HS-27A (cell line): ENCODE results near the gene SH3BGRL2.
"Not testable (repeated sequence)": the region's sequence is repeated elsewhere in the genome, so short reads cannot be mapped to it uniquely, and the experiment has no call there.

Experiments used
- DNase-seq: peaks from one replicate; pipeline ENCODE4 v3.0.0-alpha.2; 2012; ENCODE audit warnings: low read depth, missing footprints

The SH3BGRL2 gene

DNA sequence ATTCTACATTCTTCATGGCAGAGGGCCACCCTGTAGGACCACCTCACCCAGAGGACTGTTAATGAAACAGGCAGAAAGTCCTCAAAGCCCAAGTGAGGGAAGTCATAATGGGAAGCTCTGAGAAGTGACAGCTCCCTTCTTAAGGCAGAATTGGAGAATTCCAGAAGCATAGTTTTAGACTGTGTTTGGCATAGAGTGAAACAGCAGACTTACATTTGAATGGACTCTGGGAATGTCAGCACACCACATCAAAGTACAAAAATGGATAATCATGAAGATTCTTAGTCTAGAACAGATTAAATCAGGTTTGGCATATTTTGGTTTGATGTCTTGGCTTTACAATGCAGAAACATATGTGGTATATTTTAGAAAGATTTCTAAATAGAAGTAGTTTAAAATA is 17.9 kb downstream of the SH3BGRL2 start:
- no peak for DNase-seq

DNA sequence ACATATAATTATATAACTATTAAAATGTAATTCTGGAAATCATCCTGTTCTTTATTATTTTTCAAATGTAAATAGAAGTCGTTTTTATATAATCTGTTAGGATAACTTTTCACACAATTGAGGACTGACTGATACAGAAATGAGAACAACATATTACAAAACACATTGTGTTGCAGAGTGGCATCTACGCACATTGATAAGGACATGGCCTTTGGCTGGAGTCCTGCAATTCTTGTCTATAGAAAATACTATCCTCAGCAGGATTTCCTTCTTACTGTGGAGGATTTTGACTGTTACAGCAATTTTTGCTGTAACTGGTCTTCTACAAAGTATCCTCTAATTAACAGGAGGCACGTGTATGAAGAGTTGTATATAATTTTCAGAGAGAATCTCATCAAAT is 19.8 kb downstream of the SH3BGRL2 start:
- no peak for DNase-seq

DNA sequence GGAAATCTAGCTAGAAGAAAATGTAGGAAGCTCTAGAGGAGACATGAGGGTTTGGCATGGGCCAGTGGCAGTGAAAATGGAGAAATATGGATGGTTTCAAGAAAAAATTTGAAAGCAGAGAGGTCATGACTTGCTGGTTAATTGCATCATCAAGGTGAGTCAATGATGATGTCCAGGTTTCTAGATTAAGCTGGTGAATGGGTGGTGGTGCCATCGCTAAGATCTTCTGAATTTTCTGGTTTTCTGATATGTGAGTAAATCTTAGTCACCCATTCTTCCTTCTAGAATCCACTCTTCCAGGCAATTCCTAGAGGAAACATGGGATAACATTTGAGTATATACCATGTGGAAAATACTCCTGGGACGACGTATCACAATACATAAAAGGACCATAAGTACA is 25.0 kb downstream of the SH3BGRL2 start:
- DNase-seq = no peak

DNA sequence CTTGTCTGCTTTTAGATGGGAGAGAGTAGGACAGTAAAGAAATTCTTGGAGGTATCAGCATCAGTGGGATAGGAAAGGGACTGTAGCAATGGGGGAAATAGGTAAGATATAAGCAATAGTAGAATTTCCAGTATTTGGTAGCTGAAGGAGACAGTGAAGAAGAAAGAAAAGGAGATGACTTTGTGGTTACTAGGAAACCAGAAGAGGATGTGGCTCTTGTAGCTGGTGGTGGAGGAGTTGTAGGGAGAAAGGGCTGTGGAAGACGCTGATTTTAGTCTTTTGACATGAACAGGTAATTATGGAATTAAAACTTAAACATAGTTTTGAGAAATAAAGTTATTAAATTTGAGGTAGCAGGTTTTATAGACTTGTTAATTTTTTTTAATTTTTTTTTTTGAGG is 26.1 kb downstream of the SH3BGRL2 start:
- no peak for DNase-seq

DNA sequence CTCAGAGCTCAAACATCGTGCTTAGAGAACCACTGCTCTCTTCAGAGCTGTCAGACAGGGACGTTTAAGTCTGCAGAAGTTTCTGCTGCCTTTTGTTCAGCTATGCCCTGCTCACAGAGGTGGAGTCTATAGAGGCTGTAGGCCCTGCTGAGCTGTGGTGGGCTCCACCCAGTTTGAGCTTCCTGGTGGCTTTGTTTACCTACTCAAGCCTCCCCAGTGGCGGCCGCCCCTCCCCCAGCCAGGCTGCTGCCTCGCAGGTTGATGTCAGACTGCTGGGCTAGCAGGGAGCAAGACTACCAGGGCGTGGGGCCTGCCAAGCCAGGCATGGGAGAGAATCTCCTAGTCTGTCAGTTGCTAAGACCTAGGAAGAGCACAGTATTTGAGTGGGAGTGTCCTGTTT is 32.5 kb downstream of the SH3BGRL2 start:
- DNase-seq = not testable (repeated sequence)

DNA sequence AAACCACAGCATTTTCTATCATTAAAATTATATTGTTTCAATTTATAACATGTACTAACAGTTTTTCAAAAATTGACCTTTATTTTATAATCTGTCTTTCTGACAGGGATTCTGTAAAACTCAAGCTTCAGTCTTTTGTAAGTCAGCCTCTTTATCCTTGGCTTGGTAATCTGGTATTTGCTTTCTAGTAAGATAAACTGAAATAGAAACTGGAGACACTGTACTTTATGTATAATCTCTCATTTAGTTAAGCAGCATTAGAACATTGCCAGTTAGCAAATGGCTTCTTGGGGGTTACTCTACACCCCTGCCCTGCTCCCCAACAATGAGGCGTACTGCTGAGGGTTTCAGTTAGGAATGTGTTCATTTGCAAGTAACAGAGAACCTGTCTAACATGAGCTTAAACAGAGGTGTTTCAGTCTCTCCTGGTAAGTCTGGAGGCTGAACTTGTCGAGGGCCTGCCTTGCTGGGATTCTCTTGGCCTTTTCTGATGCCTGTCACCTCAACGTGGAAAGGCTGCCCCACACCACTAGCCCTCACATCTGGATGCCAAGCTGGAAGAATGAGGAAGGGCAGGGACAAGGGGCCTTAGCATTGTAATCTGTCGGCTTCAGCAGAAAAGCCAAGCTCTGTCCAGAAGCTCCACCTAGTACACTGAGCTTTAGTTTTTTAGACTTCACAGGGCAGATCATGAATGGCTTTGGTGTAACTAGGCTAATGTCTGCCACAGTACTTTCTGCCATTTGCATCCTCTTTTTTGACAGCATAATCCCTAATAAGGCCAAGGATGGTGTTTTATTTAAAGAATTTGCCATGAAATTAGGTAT is 34.8 kb downstream of the SH3BGRL2 start:
- no peak for DNase-seq

DNA sequence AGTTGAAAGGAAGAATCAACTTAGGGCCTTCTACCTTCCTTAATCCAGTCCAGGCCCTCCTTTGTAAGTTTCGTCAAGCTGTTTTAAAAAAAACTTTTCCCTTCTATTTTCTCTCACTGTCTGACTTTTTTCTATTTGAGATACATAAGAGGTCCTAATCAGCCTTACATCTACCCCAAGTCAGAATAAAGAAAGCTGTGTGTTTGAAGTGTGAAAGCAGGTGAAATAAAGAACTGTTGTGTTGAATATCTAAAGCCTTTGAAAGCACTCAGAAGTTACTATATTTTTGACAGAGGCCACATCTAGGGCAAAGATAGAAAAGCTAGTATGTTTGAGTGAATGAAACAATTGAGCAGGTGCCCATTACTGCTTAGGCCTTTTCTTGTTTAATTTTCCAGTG is 35.5 kb downstream of the SH3BGRL2 start:
- DNase-seq = no peak

DNA sequence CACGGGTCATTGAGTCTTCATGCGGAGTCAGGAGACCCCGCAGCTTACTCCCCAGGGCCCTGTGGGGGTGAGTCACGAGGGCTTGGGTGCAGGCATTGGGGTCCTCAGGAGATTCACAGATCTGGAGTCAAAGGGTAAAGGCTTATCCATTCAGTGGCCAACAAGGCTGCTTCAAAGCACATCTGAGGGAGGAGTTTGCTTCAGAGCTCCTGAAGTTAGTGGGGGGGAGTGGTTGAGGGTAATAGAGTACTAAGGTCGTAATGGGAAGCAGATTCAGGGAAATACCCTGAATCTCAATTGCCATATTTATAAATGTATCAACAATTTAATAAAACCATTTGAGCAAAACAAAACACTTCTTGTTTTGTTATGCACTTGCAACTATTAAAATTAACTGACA is 37.3 kb downstream of the SH3BGRL2 start:
- DNase-seq = no peak

DNA sequence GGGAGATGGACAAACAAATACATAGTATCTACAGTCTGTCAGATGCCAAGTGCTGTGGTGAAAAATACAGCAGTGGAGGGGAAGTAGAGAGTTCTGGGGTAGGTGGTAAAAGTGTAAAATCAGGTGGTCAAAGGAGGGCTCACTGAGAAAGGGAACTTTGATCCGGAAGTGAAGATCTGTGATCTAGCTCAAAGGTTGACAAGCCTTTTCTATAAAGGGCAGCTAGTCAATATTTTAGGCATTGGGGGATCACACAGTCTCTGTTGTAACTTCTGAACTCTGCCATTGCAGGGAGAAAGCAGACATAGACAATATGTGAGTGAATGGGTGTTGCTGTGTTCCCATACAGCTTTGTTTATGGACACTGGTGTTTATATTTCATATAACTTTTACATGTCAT is 38.6 kb downstream of the SH3BGRL2 start:
- DNase-seq = no peak

DNA sequence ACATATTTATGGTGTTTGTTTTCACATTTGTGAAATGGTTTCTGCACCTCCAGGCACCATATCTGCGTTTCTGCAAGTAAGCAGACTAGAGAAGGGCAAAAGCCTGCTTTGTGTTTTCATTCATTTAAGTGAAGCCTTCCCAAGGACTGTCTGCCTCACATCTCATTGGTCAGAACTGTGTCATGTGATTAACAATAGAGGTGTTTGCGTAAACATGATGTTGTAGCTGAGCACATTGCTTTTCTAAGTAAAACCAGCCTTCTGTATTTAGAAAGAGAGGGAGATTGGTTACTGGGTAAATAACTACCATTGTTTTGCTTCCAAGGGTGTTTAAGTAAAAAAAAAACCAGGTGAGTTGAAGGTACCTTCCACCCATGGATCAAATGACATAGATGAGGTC is 39.7 kb downstream of the SH3BGRL2 start:
- no peak for DNase-seq

DNA sequence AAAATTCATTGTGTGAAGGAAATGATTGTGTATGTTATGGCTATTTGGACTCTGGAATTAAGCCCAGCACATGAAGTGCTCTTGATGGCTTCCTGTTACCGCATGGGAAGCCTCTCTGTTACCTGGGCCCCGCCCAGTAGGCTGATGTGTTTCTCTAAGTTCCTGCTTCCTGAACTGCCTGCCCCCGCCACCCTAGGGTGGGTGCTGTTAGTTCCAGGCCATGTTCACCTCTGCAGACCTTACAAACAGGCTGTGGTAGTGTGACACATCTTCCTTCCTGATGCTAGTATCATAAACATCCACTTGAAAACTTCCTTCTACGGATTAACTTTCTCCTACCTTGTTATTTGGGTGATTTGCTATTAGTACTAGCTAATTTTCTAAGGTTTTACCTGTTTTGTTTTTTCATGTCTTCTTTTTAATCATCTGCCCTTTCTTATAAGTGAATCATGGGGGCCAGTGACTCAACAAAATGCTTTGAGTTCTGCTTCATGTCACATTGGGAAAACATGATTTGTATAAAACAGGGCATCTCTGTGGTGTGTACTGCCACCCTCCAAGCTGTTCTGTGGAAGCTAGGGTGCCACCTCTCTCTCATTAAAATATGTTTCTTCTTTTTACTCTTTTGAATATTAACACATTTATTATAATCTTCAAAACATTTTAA is 40.6 kb downstream of the SH3BGRL2 start:
- no peak for DNase-seq

DNA sequence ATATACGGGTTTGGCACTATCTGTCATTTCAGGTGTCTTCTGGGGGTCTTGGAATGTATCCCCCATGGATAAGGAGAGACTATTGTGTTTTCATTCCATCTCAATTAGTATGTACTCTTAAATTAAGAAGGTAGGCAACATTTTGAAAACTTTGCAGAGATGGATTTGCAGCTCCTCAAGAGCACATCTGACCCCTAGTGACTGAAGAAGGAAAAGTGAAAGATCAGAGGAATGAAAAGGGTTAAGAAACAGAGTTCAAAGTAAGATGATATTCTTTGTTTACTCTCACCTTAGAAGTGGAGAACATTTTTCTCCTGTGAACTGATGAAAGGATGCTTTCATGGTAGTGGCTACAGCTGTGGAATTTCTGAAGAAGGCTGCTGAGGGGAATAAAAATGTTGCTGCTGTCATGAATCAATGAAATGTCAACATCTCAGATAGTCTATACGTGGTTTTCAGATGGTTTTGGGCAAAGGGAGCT is 41.5 kb downstream of the SH3BGRL2 start:
- DNase-seq = no peak

DNA sequence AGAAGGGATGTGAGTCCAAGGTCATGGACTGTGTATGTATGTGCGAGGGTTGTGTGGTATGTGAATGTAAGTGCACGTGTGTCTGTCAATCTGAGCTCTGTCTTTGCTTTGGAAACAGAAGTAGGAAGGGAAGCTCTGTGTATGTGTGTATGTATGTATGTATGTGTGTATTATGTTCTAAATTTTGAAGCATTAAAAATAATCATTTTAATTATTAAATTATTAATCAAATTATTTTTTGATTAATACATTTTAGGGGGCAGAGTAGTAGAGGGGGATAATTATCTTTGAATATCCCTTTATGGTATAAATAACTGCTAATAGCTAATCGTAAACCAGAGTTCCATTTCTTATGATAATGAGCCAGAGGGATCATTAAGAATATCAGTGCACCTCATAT is 42.8 kb downstream of the SH3BGRL2 start:
- DNase-seq = no peak

DNA sequence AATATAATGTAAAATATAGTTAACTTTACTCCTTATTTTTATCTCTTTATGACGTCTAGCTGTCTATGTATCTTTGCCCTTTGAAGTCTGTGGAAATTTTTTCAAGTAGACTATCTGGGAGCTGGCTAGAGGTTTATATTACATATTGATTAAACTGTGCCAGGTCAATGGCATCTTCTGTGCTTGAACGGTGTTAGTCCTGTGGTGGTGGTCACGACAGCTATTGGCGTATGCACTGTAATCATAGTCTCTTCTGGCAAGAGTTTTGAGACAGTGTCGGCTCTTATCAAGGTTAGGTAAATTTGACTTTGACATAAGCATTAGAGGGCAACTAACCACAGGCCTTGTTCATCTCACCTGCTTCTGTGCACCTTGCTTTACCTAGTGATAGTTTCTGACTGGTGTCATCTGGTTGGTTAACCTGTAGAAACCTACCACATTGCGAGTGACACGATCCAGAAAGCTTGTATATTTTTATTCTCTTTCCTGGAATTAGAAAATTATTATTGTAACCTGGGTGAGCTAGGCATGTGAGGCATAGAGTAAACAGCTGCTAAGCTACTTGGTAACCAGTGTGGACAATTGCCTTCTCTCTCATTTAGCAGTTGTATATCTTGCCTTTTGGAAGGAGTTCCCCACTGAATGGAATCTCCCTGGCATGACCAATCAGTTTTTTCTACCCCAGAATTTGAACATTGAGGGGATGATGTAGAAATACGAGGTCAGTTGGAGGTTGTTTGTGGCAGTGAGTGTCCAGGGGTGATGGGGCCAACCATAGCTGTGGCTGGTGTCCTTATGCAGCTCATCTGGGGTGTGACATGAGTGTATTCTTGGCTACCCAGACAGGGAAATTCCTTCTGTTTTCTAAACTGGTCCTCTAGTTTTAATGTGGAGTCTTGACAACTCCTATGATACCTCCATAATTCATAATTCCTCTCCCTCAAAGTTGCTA is 45.9 kb downstream of the SH3BGRL2 start:
- no peak for DNase-seq

DNA sequence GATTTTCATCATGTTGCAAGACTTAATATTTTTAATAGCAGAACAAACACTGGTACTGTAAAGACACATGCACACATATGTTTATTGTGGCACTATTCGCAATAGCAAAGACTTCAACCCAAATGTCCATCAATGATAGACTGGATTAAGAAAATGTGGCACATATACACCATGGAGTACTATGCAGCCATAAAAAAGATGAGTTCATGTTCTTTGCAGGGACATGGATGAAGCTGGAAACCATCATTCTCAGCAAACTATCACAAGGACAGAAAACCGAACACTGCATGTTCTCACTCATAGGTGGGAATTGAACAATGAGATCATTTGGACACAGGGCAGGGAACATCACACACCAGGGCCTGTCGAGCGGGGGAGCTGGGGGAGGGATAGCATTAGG is 51.6 kb downstream of the SH3BGRL2 start:
- not testable (repeated sequence) for DNase-seq

DNA sequence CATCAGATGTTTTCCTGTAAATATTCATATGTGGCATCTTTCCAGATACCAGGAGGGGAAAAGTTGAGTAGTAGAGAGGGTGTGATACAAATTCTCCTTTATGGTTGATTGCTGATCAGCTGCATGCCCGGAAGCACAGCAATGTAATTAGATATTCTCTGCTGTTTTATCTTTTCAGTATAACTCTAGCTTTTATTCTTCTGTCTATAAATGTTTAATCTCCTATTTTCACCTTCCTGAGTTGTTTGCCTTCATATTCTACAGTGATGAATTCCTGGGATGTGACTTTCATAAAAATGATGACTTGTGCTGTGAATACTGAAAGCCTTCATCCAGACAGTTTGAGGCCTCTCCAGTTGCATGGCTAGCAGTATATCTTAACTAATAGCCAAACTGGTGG is 53.7 kb downstream of the SH3BGRL2 start:
- DNase-seq = no peak

DNA sequence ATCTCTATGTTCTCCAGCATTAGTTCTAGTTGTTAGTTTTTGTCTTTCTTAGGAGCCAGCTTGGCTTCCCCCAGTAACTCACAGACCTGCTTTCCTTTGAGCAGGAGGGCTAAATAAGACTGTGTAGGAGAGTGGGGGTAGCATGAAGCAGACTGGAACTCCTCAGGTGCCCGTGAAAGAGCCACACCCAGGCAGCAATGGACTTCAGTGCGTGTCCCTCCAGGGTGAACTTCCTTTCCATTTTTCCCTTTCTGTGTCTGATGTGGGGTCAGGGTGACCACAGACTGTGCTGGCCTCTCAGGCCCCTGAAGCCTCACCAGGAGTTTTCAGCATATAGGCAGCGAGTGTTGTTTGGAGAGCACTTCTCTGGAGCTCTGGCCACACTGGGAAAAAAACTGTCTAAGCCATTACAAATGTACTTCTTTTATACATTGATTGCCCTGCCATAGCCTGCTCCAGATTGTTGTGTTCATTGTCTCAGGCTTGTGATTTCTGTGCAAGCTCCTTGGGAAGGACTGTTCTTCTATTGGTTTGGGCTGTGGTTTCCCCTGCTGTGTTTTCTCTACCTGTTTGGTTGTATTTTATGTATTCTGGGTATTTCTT is 55.7 kb downstream of the SH3BGRL2 start:
- DNase-seq = no peak

DNA sequence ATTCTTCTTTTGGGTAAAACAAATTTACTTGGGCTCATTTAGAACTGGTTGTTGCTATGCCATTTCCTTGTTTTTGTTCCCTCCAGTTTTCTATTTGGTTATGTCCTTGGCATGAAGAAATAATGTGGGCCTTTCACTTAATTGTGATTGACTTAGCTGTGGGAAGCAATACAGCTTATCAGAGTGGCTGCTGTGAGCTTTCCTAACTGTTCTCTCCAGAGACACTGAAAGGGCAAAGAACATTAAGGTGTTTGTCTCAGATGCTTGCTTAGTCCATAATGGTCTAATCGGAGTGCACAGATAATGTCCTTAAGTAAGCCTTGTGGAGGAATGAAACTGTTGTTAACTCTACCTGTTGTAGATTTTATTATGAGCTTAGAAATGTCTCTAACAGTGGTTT is 56.6 kb downstream of the SH3BGRL2 start:
- DNase-seq = no peak

DNA sequence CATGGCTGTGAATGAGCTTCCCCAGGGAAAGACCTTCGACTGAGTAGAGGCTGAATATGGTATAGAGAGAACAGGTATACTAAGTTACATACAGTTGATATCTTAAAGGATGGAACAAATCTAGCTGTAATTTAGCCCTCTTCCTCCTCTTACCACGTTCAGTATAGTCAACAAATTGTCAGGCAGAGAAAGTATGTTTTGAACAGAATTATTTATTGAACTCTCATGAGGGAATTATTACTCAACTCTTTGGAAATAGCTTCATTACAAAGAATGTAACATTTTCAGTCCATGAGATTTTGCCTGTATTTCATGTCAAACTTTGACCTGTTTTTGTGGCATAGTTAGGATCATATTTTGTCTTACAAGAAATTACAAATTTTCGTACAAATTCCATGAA is 63.0 kb downstream of the SH3BGRL2 start:
- DNase-seq = no peak

DNA sequence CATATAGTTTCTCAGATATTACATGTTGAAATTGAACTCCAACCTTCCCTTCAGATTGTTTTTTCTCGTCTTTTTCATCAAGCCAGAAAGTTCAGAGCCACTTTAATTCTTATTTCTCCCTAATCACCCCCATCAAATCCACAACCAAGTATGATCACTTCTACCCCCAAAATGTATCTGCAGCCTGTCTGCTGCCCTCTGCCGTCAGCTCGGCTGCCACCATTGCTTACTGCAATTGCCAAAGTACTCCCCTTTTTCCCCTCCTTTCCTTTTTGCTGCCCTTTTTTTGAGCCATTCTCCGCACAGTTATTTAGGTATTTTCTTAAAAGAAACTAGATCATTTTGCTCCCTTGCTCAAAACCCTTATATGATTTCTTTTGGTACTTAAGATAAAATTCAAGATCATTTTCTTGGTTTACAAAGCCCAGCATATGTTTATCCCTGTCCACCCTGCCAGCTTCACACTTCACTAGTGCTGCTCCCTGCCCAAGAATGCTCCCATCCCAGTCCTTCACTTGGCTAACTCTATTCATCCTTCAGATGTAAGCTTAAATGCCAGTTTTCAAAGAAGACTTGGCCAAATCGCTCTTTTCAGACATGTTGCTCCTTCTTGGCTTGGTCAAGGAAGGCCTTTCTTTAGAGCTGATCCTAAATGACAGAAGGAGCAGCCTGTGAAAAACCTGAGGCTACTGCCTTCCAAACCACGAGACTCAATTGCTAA is 63.7 kb downstream of the SH3BGRL2 start:
- DNase-seq = no peak

DNA sequence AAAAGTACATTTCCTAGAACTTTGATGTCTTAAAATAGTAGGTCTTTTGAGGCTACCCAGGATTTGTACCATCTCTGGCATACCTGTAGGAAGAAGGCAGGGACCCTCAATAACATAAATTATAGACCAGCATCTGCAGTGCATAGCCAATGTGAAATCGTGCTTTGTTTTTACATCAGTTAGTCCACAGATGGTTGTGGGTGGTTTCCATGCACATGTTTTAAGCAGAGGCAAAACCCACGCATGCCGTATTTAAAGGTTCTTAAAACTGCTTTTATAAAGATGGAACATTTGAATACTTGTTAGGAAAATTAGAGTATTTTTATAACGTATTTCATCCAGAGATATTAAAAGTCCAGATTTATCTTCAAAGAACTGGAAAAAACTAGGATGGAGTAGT is 66.3 kb downstream of the SH3BGRL2 start:
- no peak for DNase-seq
